Hepatic stellate cell (primary cell): Measurements from ENCODE around the gene GOLGA2.
"Not testable (repeated sequence)": the region's sequence is repeated elsewhere in the genome, so short reads cannot be mapped to it uniquely, and the experiment has no call there.

Experiments
- DNase-seq: peaks from one replicate; pipeline ENCODE4 v3.0.0; 2011; ENCODE audit warnings: low spot score

GOLGA2 gene

GRCh38 chr9:128294142-128294541 is 18.3 kb upstream of the GOLGA2 start:
- no peak for DNase-seq

GRCh38 chr9:128293091-128293490 is 17.3 kb upstream of the GOLGA2 start:
- DNase-seq: no peak

- no peak for DNase-seq
Measured at GRCh38 chr9:128292009-128292408, 16.2 kb upstream of the GOLGA2 start.

GRCh38 chr9:128288273-128289004 is 12.6 kb upstream of the GOLGA2 start:
- no peak for DNase-seq

GRCh38 chr9:128286440-128286839 is 10.6 kb upstream of the GOLGA2 start:
- DNase-seq: no peak

GRCh38 chr9:128285033-128285784 is 9.4 kb upstream of the GOLGA2 start:
- no peak for DNase-seq

GRCh38 chr9:128282500-128282899 is 6.7 kb upstream of the GOLGA2 start:
- no peak for DNase-seq

- no peak for DNase-seq
Measured at GRCh38 chr9:128280084-128280622, 4.3 kb upstream of the GOLGA2 start.

GRCh38 chr9:128279088-128280073 is 3.6 kb upstream of the GOLGA2 start:
- DNase-seq: not testable (repeated sequence)

- peak; percentile 75 for DNase-seq
Measured at GRCh38 chr9:128276574-128277270, 915 bp upstream of the GOLGA2 start.

- DNase-seq: peak; percentile 98
Measured at GRCh38 chr9:128276008-128276573, 284 bp upstream of the GOLGA2 start, which contains the start of gene SWI5. SWI5 (plus strand) TSS chr9:128276276.

- DNase-seq: no peak
Measured at GRCh38 chr9:128274245-128274644, 1.6 kb downstream of the GOLGA2 start.

- DNase-seq: no peak
Measured at GRCh38 chr9:128271512-128271911, 4.3 kb downstream of the GOLGA2 start.

GRCh38 chr9:128271112-128271511 is 4.7 kb downstream of the GOLGA2 start:
- no peak for DNase-seq

GRCh38 chr9:128266868-128267590 is 8.8 kb downstream of the GOLGA2 start:
- DNase-seq: no peak

- DNase-seq: no peak
Measured at GRCh38 chr9:128265348-128265847, 10.4 kb downstream of the GOLGA2 start.

GRCh38 chr9:128262687-128263086 is 13.1 kb downstream of the GOLGA2 start:
- DNase-seq: no peak

GRCh38 chr9:128260340-128260739 is 15.5 kb downstream of the GOLGA2 start:
- no peak for DNase-seq

GRCh38 chr9:128259156-128259555 is 16.7 kb downstream of the GOLGA2 start:
- no peak for DNase-seq

GRCh38 chr9:128258326-128258725 is 17.5 kb downstream of the GOLGA2 start:
- no peak for DNase-seq
